GM19452 (cell line): ENCODE data around the gene LRP2.
"Not testable (repeated sequence)": the region's sequence is repeated elsewhere in the genome, so short reads cannot be mapped to it uniquely, and the experiment has no call there.

Source experiments
- ATAC-seq: cut with Tn5 transposase; IDR thresholded peaks from one replicate; pipeline ENCODE4 v1.9.1; 2021; ENCODE audit not compliant: unreplicated experiment

Gene LRP2

DNA sequence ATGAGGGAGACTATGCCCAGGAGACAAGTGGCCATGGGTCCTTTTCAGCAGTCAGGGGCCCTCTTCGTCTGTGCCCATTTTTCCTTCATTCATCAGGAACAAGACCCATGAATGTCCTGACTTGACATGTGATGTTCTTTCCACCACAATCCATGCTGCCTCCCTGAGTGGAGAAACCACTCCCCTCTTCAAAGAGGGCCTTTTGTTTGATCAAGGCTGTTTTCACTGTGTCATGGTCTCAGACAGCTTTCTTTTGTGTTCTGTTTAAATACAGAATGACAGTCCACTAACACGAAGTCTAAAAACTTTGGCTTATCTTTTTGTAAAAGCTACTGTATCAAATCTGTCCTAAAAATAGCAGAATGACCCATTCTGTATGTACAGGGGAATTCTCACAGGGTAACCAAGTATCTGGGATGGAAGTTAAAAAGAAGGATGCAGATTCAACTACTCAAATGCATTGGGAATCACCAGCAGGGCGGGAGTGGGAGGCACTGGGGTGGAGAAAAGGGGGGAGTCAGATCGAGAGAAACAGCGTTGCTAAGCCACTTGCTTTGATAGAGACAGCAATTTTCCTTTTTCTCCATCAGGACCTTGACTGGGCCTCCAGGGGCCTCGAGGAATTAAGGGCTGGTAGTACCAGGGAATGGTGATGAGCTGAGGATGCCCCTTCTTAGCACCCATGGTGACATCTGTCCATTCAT is 13.9 kb downstream of the LRP2 start:
- no peak for ATAC-seq

GRCh38 chr2:169345486-169346437 is 16.6 kb downstream of the LRP2 start:
- ATAC-seq = no peak

DNA sequence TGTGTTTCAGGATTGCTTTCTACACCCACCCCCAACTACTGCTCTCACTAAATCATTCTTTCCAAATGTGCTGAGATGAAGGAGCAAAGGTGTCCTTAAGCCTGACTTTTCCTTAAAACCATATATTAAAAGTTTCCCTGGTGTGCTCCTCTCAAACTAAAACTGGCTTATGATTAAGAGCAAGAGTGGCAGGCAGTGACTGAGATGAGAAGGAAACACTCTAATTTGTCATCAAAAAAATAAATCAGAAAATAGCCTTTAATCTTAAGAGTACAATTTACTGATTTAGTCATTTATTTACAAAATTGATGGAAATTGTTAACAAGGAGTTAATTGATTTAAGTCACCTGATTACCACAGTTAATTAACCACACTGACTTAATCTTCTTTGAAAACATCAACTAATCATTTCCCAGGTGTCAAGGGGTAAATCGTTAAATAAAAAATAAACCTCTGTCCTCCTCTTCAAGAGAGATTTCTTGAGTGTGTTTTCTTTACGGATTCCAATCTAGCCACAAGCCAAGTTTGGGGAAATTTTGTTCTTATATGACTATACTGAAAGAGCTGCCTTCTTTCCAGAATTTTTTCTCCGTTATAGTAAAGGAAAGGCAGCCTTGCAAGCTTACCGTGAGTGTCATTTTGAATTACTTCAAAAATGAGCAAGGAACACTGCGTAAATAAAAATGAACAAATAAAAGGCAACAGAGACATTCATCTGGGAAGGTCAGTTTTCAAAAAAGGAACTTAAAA is 17.4 kb downstream of the LRP2 start:
- no peak for ATAC-seq

DNA sequence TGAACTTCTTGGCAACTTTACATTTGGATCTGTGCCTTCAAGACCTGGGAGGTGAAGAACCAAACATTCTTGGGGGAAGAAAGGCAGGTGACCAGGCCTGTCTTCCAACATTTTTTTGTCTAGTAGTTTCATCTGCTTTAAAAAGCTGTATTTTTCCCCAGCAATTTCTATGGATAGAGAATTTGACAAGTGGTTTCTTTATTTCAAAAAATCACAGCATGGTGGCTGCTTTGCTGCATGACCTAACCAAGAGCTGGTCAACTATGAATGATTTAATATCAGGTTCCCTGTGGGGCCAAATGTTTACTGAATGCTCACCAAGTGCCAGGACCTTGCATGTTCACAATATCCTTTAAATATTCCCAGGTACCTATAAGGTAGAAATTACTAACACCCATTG is 19.1 kb downstream of the LRP2 start:
- ATAC-seq = no peak

GRCh38 chr2:169339657-169340056 is 22.7 kb downstream of the LRP2 start:
- ATAC-seq = no peak

DNA sequence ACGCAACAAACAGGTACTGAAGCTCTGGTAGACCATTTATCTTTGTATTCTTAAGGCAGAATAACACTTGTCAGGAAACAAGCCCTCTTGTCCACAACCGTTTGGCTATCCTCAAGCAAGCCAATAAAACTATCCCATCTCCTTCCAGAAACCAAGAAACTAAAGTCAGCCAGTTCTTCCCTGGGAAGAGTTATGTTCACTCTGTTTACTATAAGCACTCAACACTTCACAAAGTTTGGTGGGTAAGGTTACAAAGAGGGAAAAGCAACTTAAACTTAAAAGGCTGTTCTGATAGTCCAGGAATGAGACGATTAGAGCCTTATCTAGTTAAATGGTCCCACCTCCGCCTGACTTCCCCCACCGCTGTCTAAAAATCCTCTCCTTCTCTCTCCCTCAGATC is 25.6 kb downstream of the LRP2 start:
- no peak for ATAC-seq

- ATAC-seq = no peak
These were observed 31.7 kb downstream of the LRP2 start for GRCh38 chr2:169330555-169331198.

GRCh38 chr2:169329688-169330554 is 32.4 kb downstream of the LRP2 start:
- no peak for ATAC-seq

GRCh38 chr2:169328785-169329184 is 33.5 kb downstream of the LRP2 start:
- ATAC-seq = no peak

GRCh38 chr2:169327837-169328236 is 34.5 kb downstream of the LRP2 start:
- not testable (repeated sequence) for ATAC-seq

DNA sequence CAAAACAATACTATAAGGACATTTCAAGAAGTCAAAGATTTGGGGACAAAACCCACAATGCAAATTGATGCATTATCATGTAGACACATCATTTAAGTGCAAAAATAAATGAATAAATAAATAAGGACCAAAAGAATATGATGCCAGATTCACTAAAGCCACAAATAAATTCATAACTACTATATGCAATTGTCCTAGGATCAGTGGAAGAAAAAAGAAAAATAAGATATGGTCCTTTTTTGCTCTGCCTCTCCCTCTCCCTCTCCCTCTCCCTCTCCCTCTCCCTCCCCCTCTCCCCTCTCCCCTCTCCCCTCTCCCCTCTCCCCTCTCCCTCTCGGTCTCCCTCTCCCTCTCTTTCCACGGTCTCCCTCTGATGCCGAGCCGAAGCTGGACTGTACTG is 36.4 kb downstream of the LRP2 start:
- ATAC-seq = not testable (repeated sequence)

- no peak for ATAC-seq
These were observed 37.6 kb downstream of the LRP2 start for GRCh38 chr2:169324581-169325260.

- no peak for ATAC-seq
These were observed 38.5 kb downstream of the LRP2 start for GRCh38 chr2:169323841-169324240.

- no peak for ATAC-seq
These were observed 41.8 kb downstream of the LRP2 start for GRCh38 chr2:169320561-169320960.

- no peak for ATAC-seq
These were observed 47.0 kb downstream of the LRP2 start for GRCh38 chr2:169315357-169315756.

- not testable (repeated sequence) for ATAC-seq
These were observed 54.0 kb downstream of the LRP2 start for GRCh38 chr2:169308349-169308748.

DNA sequence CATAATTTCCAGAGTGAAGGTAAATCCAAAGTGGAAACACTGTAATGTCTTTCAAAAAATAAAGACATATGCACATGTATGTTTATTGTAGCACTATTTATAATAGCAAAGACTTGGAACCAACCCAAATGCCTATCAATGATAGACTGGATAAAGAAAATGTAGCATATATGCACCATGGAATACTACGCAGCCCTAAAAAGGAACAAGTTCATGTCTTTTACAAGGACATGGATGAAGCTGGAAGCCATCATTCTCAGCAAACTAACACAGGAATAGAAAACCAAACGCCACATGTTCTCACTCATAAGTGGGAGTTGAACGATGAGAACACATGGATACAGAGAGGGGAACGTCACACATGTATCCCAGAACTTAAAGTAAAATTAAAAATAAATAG is 57.6 kb downstream of the LRP2 start:
- ATAC-seq = not testable (repeated sequence)

DNA sequence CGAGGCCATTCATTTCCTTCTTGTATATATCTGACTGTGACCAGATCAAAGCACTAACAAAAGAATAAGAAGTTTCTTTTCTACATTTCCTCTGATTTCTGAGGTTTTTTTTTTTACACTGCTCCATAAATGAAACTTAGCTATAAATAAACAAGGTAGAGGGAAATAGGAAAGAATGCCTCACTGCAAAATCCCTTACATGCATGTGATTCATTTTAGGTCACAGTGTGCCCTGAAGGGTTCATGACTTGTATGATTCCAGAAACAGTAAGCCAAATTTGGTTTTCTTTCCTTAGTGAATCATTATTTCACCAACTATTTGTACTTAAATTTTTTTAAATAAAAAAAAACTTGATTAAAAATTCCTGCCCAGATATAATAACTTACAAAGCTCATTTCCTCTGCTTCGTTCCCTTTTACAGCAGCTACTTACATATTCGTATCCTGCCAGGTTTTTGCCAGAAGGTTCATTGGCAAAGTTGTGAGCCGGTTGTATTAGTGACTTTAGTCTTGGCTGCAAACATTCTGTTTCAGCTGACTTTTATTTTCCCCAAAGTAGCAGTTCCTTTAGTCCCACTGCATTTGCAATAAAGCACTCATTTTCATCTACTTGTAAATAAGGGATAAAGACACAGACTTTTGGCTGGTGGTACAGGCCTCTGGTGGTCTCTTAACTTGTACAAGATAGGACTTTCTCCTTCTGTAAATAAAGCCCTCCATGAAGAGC is 58.6 kb downstream of the LRP2 start:
- ATAC-seq = no peak

- ATAC-seq = no peak
These were observed 60.0 kb downstream of the LRP2 start for GRCh38 chr2:169302364-169302763.
